Esophagus squamous epithelium (tissue), 5 donors: ENCODE results near the gene KDM4C. TPM values are rescaled to one million over a fixed set of nuclear protein-coding genes. Genes with fewer than 3 reads are reported as not detected.

ENCODE experiments used
- DNase-seq: peaks from one replicate; lab custom pipeline; 2025; lab: John Stamatoyannopoulos, UW
- H3K27ac ChIP-seq, 4 donors: fragments of 200-600 bp; sonication (generic); one replicate each; pipeline ENCODE4 v1.5.1; 2016 to 2019; ENCODE audit warnings: mild to moderate bottlenecking in 1 of 4
- H3K27me3 ChIP-seq, 4 donors: fragments of 200-600 bp; sonication (generic); 1 replicate in 3 of 4; 2 replicates in 1 of 4; pipeline versions ENCODE4 v1.5.1 to v1.6.0; 2017 to 2021; ENCODE audit warnings: antibody characterized with exemption in 1 of 4
- H3K36me3 ChIP-seq, 3 donors: fragments of 200-600 bp; sonication (generic); one replicate each; pipeline ENCODE4 v1.5.1; 2016 to 2019
- H3K4me1 ChIP-seq, 3 donors: fragments of 200-600 bp; sonication (generic); one replicate each; pipeline ENCODE4 v1.5.1; 2017 to 2019
- H3K4me3 ChIP-seq, 4 donors: fragments of 200-600 bp; sonication (generic); 1 replicate in 3 of 4; 2 replicates in 1 of 4; pipeline ENCODE4 v1.5.1; 2016 to 2019; ENCODE audit warnings: mild to moderate bottlenecking in 2 of 4, moderate library complexity in 1 of 4
- H3K9me3 ChIP-seq, 3 donors: fragments of 200-600 bp; sonication (generic); one replicate each; pipeline ENCODE4 v1.5.1; 2016 to 2019
- POLR2A ChIP-seq, 4 donors: fragments of 450-650 bp; IDR thresholded peaks; one replicate each; pipeline ENCODE4 v1.6.1; 2017; ENCODE audit warnings: antibody characterized with exemption in 4 of 4, mild to moderate bottlenecking in 4 of 4, moderate library complexity in 3 of 4
- WGBS, 2 donors: methylation state at CpG; one replicate each; pipeline ENCODE4 v1.1.5; 2018; 5-methylcytosine and 5-hydroxymethylcytosine counted together
- intact Hi-C: fragments of 100-400 bp; cut with DNase I; formaldehyde crosslinking; loops from one replicate; pipeline ENCODE4 v1.15.0; 2022
- total RNA-seq, 4 donors: library from RNA; depleted of rRNA; stranded (reverse); fragments of >200 nt; gene quantifications; one replicate each; pipeline ENCODE4 v1.1.0, GENCODE V29; 2016
- TF ChIP-seq, protein P1 (sequence below), 6 experiments: fragments of 450-650 bp in 4 of 6; fragments of 200-600 bp in 2 of 6; sonication (generic) in 2 of 6; IDR thresholded peaks; one replicate each; pipeline ENCODE4 v1.5.1; 2016 to 2019; ENCODE audit warnings: antibody characterized with exemption in 6 of 6, mild to moderate bottlenecking in 4 of 6, moderate library complexity in 4 of 6
- donor health status: DM: yes; HTN: yes; CAD: no.

KDM4C gene
- total RNA-seq, 4 donors from 2014 or later, result 12.5 to 43.9 (median 22.9) TPM

DNA sequence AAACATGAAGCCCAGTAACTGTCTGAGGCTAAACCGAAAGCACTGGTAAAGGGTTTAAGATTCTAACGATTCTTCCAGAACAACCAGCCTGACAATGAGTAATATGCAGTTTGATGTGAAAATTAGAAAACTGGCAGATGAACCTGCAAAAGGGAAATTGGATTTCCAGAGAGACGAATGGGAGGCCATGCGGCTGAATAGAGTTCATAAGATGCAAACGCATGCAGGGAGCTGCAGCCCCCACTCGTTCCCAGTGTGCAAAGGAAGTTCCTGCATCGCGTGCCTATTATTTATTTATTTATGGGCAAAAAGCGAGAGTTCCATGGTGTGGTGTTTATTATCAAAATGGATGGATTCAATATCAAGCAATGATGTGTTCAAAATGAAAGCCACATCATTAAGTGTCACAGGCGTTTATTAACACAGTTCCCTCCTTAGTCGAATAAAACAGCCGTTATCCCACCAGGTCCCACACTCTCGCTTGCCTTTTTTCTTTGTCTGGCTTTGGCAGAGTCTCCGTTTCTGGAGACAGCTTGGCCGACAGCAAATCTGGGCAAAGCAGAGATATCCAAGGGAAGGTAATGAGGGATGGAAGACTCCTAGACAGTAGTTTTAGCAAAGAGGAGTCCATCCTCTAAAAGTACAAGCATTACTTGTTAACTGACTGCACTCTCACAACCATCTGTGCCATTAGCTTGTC lies 451.4 kb downstream of the KDM4C start:
- Histone ChIP-seq H3K27me3 (no peaks in the 10 kb centered on the region), H3K36me3 (no peaks in the 10 kb centered on the region), H3K4me3 (peak overlapping the region in 1 of 4 donors; percentile 42), H3K27ac (no peak overlapping the region), H3K4me1 (no peaks in the 10 kb centered on the region), H3K9me3 (no peaks in the 10 kb centered on the region)
- DNase-seq, result no peak
- WGBS, 2 donors, result 74 to 77% methylated on average over 15 of the region's 15 CpGs
- no peak for TF ChIP-seq POLR2A (IDR thresholded peaks at IDR 0.05)
- TF ChIP-seq, protein P1, sequence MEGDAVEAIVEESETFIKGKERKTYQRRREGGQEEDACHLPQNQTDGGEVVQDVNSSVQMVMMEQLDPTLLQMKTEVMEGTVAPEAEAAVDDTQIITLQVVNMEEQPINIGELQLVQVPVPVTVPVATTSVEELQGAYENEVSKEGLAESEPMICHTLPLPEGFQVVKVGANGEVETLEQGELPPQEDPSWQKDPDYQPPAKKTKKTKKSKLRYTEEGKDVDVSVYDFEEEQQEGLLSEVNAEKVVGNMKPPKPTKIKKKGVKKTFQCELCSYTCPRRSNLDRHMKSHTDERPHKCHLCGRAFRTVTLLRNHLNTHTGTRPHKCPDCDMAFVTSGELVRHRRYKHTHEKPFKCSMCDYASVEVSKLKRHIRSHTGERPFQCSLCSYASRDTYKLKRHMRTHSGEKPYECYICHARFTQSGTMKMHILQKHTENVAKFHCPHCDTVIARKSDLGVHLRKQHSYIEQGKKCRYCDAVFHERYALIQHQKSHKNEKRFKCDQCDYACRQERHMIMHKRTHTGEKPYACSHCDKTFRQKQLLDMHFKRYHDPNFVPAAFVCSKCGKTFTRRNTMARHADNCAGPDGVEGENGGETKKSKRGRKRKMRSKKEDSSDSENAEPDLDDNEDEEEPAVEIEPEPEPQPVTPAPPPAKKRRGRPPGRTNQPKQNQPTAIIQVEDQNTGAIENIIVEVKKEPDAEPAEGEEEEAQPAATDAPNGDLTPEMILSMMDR (IDR thresholded peaks at IDR 0.05), result no peak
- intact Hi-C loops, result no loop called here

DNA sequence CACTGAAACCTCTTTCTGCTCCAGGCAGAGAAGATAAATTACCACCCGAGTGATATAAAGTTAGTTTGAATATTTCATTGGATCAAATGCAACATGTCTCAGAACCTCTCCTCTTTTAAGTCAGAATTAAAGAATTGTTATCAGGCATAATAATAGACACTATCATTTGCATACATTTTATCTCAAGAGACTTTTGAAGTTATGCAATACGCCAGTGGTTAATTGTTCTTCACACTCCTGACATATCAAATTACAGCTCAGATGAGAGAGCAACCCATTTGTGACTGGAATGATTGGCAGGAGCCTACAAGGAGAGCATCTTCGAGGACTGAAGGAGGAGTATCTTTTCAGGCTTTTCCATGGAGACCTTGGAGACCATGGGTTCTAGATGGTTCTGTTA lies 452.2 kb downstream of the KDM4C start:
- TF ChIP-seq, protein P1 (IDR thresholded peaks at IDR 0.05), result no peak
- no peak for TF ChIP-seq POLR2A (IDR thresholded peaks at IDR 0.05)
- no peaks in the 10 kb centered on the region for H3K4me1 ChIP-seq
- no peak overlapping the region for H3K27ac ChIP-seq
- no peaks in the 10 kb centered on the region for H3K27me3 ChIP-seq
- intact Hi-C loops, result loop anchor here (10.0 kb wide), 1 partner anchor 65 kb away; no protein-coding TSS in a partner anchor
- no peaks in the 10 kb centered on the region for H3K9me3 ChIP-seq
- H3K36me3 ChIP-seq, result no peaks in the 10 kb centered on the region
- WGBS, 2 donors, result 76 to 84% methylated on average over 3 of the region's 3 CpGs
- H3K4me3 ChIP-seq, result no peak overlapping the region
- DNase-seq, result no peak

DNA sequence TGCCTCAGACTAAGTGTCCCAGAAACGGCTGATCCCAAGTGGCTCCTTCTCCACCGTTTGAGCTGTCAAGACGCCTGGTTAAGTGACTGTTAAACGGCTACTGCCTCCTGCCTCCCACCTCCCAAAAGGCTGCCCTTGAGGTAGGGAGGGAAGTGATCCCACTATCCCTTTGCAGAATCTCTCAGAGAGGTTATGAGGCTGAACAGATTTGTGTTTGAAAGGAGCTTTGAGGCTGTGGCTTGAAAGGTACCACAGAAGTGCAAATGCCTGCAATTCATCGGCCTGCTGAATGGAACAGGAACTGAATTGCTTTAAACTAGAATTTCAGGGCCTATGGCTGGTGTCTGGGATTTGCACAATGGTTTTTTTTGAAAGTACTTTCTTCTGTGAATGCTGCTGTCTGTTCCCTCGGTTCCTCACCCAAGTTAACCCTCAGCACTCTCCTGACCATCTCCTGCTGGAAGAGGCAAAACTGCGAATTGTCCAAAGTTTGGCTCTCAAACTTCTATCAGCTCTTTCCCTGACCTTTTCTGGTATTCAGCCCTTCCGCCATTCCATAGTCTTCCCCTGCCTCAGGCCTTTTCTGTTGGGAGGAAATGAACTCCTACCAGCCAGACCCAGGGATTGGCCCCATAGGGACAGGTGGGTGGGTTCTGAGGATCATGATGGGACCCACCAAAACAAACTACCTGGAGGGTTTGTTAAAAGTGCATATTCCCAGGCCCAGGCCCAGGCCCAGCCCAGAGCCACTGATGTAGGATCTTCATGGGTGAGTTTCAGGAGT lies 453.3 kb downstream of the KDM4C start:
- Histone ChIP-seq H3K27me3 (no peaks in the 10 kb centered on the region), H3K4me3 (no peak overlapping the region), H3K4me1 (no peaks in the 10 kb centered on the region), H3K27ac (no peak overlapping the region), H3K9me3 (no peaks in the 10 kb centered on the region), H3K36me3 (no peaks in the 10 kb centered on the region)
- 67 to 76% methylated on average over 8 of the region's 8 CpGs for WGBS, 2 donors
- no peak for DNase-seq
- intact Hi-C loops, result loop anchor here (10.0 kb wide), 1 partner anchor 64 kb away; no protein-coding TSS in a partner anchor
- TF ChIP-seq POLR2A (IDR thresholded peaks at IDR 0.05), result no peak
- TF ChIP-seq, protein P1 (IDR thresholded peaks at IDR 0.05), result no peak

DNA sequence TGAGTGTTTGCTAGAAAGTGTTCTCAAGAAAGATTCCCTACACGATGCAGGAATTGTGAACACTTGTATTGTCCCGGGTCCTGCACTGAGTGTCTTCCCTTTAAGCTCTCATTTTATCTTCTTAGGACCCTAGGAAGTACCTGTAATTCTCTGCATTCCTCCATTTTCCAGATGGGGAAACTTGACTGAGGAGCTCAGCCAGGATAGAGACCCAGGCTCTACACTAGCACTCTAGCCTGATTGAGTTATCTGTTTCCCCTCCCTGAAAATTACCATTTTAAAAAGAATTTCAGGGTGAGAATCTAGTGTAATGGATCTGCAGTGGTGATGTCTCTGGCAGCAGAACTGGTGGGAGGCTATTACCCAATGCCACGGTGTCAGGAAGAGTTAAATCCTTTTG lies 453.9 kb downstream of the KDM4C start:
- Histone ChIP-seq H3K36me3 (no peaks in the 10 kb centered on the region), H3K27ac (no peak overlapping the region), H3K27me3 (no peaks in the 10 kb centered on the region), H3K4me1 (no peaks in the 10 kb centered on the region), H3K4me3 (no peak overlapping the region), H3K9me3 (no peaks in the 10 kb centered on the region)
- intact Hi-C loops, result loop anchor here (10.0 kb wide), 1 partner anchor 63 kb away; no protein-coding TSS in a partner anchor
- WGBS, 2 donors, result 85 to 91% methylated on average over 3 of the region's 3 CpGs
- DNase-seq, result no peak
- no peak for TF ChIP-seq POLR2A (IDR thresholded peaks at IDR 0.05)
- TF ChIP-seq, protein P1 (IDR thresholded peaks at IDR 0.05), result no peak

DNA sequence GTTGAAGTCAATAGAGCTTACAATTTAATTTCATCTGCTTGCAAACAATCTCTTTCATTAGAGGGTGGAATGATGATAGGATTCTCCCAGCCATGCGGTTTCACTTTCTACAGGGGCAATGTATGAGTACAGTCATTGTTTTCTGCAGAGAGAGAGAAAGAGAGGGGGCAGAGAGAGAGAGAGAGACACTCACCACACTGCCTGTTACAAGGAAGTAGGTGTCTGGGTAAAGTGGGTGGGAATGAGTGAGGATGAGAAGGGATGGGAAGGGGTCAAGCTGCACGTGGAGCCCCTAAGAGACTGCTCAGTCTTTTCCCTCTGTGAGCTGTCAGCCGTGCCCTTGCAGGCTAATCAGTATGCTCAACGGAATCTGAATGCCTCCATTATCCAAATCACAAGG lies 454.3 kb downstream of the KDM4C start:
- H3K4me1 ChIP-seq, result no peaks in the 10 kb centered on the region
- 64 to 70% methylated on average over 4 of the region's 4 CpGs for WGBS, 2 donors
- TF ChIP-seq, protein P1 (IDR thresholded peaks at IDR 0.05), result no peak
- no peak for TF ChIP-seq POLR2A (IDR thresholded peaks at IDR 0.05)

More for the DNA sequence above, 454.3 kb downstream of the KDM4C start:
- intact Hi-C loops, result loop anchor here (10.0 kb wide), 1 partner anchor 63 kb away; no protein-coding TSS in a partner anchor
- H3K36me3 ChIP-seq, result no peaks in the 10 kb centered on the region
- no peak overlapping the region for H3K4me3 ChIP-seq
- H3K9me3 ChIP-seq, result no peaks in the 10 kb centered on the region
- H3K27ac ChIP-seq, result no peak overlapping the region
- no peaks in the 10 kb centered on the region for H3K27me3 ChIP-seq
- DNase-seq, result no peak
